Prostate gland (tissue), 2 donors: ENCODE data around the gene LHPP. TPM values are rescaled to one million over a fixed set of nuclear protein-coding genes. Genes with fewer than 3 reads are reported as not detected.

ENCODE experiments used
- DNase-seq: peaks from one replicate; pipeline ENCODE4 v3.0.0-alpha.2; 2019; ENCODE audit warnings: low spot score
- H3K27ac ChIP-seq, 2 donors: fragments of 200-600 bp; sonication (generic); 2 replicates each; pipeline ENCODE4 v1.5.1; 2017 to 2019
- H3K27me3 ChIP-seq: fragments of 200-600 bp; sonication (generic); replicated peaks from 2 replicates; pipeline ENCODE4 v1.5.1; 2019; ENCODE audit not compliant: insufficient read depth
- H3K36me3 ChIP-seq, 2 donors: fragments of 200-600 bp; sonication (generic); 1 replicate in 1 of 2; 2 replicates in 1 of 2; pipeline versions ENCODE4 v1.5.1 to v1.8.1; 2017 to 2019
- H3K4me1 ChIP-seq: fragments of 200-600 bp; sonication (generic); replicated peaks from 2 replicates; pipeline ENCODE4 v1.5.1; 2019
- H3K4me3 ChIP-seq, 2 donors: fragments of 200-600 bp; sonication (generic); 2 replicates each; pipeline ENCODE4 v1.5.1; 2017 to 2019
- H3K9me3 ChIP-seq: fragments of 200-600 bp; sonication (generic); 2 replicates; pipeline ENCODE4 v1.5.1; 2017
- CTCF ChIP-seq, 4 experiments: fragments of 200-600 bp in 2 of 4; fragments of 450-650 bp in 2 of 4; sonication (generic) in 2 of 4; IDR thresholded peaks; 1 replicate in 3 of 4; 2 replicates in 1 of 4; pipeline ENCODE4 v1.5.1; 2016 to 2019; ENCODE audit warnings: antibody characterized with exemption in 4 of 4, mild to moderate bottlenecking in 2 of 4, moderate library complexity in 2 of 4
- POLR2A ChIP-seq: fragments of 450-650 bp; IDR thresholded peaks from one replicate; pipeline ENCODE4 v1.6.1; 2016; ENCODE audit warnings: antibody characterized with exemption, mild to moderate bottlenecking
- POLR2AphosphoS5 ChIP-seq: sonication (generic); formaldehyde crosslinking; IDR thresholded peaks from one replicate; pipeline ENCODE4 v1.6.1; 2017; ENCODE audit warnings: antibody characterized with exemption
- WGBS: methylation state at CpG from one replicate; pipeline ENCODE4 v1.1.5; 2018; 5-methylcytosine and 5-hydroxymethylcytosine counted together
- intact Hi-C: fragments of 100-400 bp; cut with DNase I; formaldehyde crosslinking; loops from one replicate; pipeline ENCODE4 v1.14.2; 2022
- total RNA-seq, 2 donors: library from RNA; depleted of rRNA; stranded (reverse); fragments of >200 nt; gene quantifications; one replicate each; pipeline ENCODE4 v1.1.0, GENCODE V29; 2016

The LHPP gene
- total RNA-seq, 2 donors from 2014 or later: 21.9 to 43.3 TPM

GRCh38 chr10:124642088-124642710, 180.6 kb downstream of the LHPP start:
- Histone ChIP-seq H3K36me3 (no peaks in the 10 kb centered on the region), H3K27me3 (no peaks in the 10 kb centered on the region), H3K9me3 (no peaks in the 10 kb centered on the region), H3K4me1 (no peaks in the 10 kb centered on the region), H3K4me3 (no peak overlapping the region), H3K27ac (no peak overlapping the region)
- no peak for TF ChIP-seq POLR2A
- TF ChIP-seq POLR2AphosphoS5: no peak
- intact Hi-C loops: no loop called here
- WGBS: 70% methylated on average over 20 of the region's 20 CpGs
- DNase-seq: no peak

DNA sequence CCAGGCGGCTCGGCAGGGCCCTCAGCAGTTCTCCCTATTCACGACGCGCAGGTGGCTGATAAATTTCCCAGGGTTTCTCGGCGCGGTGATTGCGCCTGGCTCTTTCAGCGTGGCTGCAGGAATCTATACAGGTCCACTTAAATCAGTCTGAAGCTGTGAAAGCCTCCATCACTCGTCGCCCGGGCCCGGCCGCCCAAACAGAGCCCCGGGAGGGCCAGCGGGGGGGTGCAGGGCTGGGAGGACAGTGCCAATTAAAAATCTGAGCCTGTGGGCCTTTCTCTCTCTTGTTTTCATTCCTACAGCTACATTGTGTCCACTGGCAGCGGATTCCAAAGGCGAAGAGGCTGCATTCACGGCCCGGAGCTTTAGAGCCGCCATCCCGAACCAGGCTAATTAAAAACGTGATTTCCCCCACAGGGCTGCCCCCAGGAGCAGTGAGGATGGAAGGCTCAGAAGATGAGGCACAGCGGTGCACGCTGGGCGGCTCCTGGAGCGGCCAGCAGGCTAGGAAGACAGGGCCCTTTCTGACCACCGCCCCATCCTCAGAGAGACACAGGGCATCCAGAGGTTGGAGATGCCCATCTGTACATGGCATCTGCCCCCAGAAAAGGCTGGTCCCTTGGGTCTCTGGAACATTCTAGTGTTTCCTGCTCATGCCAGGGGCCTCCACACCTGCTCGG, 181.8 kb downstream of the LHPP start:
- intact Hi-C loops: no loop called here
- Histone ChIP-seq H3K27me3 (no peaks in the 10 kb centered on the region), H3K4me1 (peaks cover 5% of the 10 kb centered on the region), H3K9me3 (no peaks in the 10 kb centered on the region), H3K36me3 (no peaks in the 10 kb centered on the region), H3K4me3 (no peak overlapping the region), H3K27ac (no peak overlapping the region)
- TF ChIP-seq CTCF (IDR thresholded peaks at IDR 0.05) (no peak), POLR2AphosphoS5 (no peak)
- 91% methylated on average over 30 of the region's 30 CpGs for WGBS
- no peak for DNase-seq

DNA sequence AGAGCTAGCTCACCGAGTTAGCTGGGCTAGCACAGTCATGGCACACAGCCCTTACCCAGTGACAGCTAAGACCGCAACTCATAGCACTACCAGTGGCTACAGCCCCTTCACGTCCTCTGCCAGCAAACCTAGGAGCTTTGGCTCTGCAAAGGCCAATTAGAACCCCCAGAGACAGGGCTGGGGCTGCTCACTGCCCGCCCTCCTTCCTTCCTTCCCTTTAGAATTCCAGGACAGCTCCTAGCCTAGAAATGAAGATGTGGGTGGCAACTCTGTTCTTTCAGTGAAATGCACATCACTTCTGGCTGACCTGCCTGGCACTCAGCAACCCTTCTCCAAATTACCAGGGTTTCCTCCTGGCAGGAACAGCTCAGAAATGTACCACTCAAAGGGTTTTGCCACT, 182.6 kb downstream of the LHPP start:
- intact Hi-C loops: no loop called here
- Histone ChIP-seq H3K4me3 (no peak overlapping the region), H3K36me3 (no peaks in the 10 kb centered on the region), H3K27me3 (no peaks in the 10 kb centered on the region), H3K4me1 (peaks cover 5% of the 10 kb centered on the region), H3K27ac (no peak overlapping the region), H3K9me3 (no peaks in the 10 kb centered on the region)
- DNase-seq: no peak
- TF ChIP-seq POLR2AphosphoS5 (no peak), CTCF (IDR thresholded peaks at IDR 0.05) (no peak), POLR2A (no peak)
- WGBS: 93% methylated on average over 4 of the region's 4 CpGs

GRCh38 chr10:124644771-124645415, 183.3 kb downstream of the LHPP start:
- no peak overlapping the region for H3K4me3 ChIP-seq
- H3K27ac ChIP-seq: no peak overlapping the region
- WGBS: 97% methylated on average over 9 of the region's 10 CpGs
- no peaks in the 10 kb centered on the region for H3K27me3 ChIP-seq
- no peak for DNase-seq
- no peak for TF ChIP-seq POLR2AphosphoS5
- no peak for TF ChIP-seq CTCF (IDR thresholded peaks at IDR 0.05)
- TF ChIP-seq POLR2A: no peak
- H3K9me3 ChIP-seq: no peaks in the 10 kb centered on the region
- H3K36me3 ChIP-seq: no peaks in the 10 kb centered on the region
- peaks cover 5% of the 10 kb centered on the region for H3K4me1 ChIP-seq
- intact Hi-C loops: loop anchor here (5.0 kb wide), 2 partner anchors 97 to 108 kb away; partner anchors contain the start of gene FAM53B

DNA sequence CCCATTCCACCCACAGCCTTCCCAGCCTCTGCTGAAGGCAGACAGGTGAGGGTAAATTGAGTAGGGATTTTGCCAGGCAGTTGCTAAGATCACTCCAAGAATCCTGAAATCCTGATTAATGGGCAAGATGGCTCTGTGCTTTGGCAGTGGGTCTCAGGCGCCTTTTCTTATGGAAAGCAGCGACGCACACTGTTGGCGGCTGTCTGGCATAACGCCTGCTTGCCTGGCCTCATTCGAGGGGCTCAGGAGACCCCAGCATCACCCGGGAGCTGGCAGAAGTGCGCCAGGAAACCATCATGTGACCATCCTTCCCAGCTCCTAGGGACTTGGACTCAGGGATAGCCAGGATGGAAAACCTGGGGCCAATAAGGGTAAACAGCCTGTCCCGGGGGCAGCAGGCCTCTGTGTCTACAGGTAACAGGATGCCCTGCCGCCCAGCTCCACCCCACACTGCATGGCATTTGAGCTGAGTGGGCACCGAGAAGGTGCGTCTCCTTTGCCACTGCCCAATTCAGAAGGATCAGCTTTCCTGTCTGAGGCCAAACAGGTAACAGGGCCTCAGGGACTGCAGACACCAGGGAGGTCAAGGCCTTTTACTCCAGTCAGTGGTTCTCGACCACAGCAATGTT, 184.0 kb downstream of the LHPP start:
- WGBS: 90% methylated on average over 13 of the region's 13 CpGs
- Histone ChIP-seq H3K4me3 (no peak overlapping the region), H3K36me3 (no peaks in the 10 kb centered on the region), H3K27ac (no peak overlapping the region), H3K27me3 (no peaks in the 10 kb centered on the region), H3K4me1 (peaks cover 5% of the 10 kb centered on the region), H3K9me3 (no peaks in the 10 kb centered on the region)
- TF ChIP-seq POLR2AphosphoS5: no peak
- TF ChIP-seq POLR2A: no peak
- TF ChIP-seq CTCF (IDR thresholded peaks at IDR 0.05): no peak
- intact Hi-C loops: loop anchor here (5.0 kb wide), 2 partner anchors 97 to 108 kb away; partner anchors contain the start of gene FAM53B
- DNase-seq: no peak
